H9 (cell line): ENCODE results near the gene SLC16A14. TPM values are rescaled to one million over a fixed set of nuclear protein-coding genes. Genes with fewer than 3 reads are reported as not detected.

Experiments used
- DNase-seq: peaks from one replicate; pipeline ENCODE4 v3.0.0-alpha.2; 2017
- H2AFZ ChIP-seq: one replicate; pipeline ENCODE4 v1.6.1; 2013; ENCODE audit warnings: mild to moderate bottlenecking, low read length, control low read depth, moderate library complexity
- H2AK5ac ChIP-seq: 2 replicates; pipeline ENCODE4 v1.6.1; 2013; ENCODE audit warnings: low read length, control low read depth, mixed read lengths; ENCODE audit not compliant: insufficient read length
- H2BK120ac ChIP-seq: one replicate; pipeline ENCODE4 v1.6.1; 2013; ENCODE audit warnings: low read depth, mild to moderate bottlenecking, low read length, control low read depth, inconsistent platforms; ENCODE audit not compliant: poor library complexity, severe bottlenecking
- H2BK12ac ChIP-seq: 2 replicates; pipeline ENCODE4 v1.6.1; 2013; ENCODE audit warnings: low read length, control low read depth, mixed read lengths, low read depth; ENCODE audit not compliant: insufficient read length
- H2BK15ac ChIP-seq: 2 replicates; pipeline ENCODE4 v1.6.1; 2013; ENCODE audit warnings: low read depth, low read length, control low read depth
- H2BK20ac ChIP-seq: one replicate; pipeline ENCODE4 v1.6.1; 2013; ENCODE audit warnings: low read depth, mild to moderate bottlenecking, low read length, control low read depth, inconsistent platforms; ENCODE audit not compliant: poor library complexity, severe bottlenecking
- H2BK5ac ChIP-seq: 2 replicates; pipeline ENCODE4 v1.6.1; 2013; ENCODE audit warnings: low read length, control low read depth, mixed read lengths; ENCODE audit not compliant: insufficient read length
- H3K14ac ChIP-seq: 2 replicates; pipeline ENCODE4 v1.6.1; 2013; ENCODE audit warnings: low read length, control low read depth; ENCODE audit not compliant: insufficient read depth
- H3K18ac ChIP-seq: 2 replicates; pipeline ENCODE4 v1.6.1; 2013; ENCODE audit warnings: low read depth, mild to moderate bottlenecking, mixed read lengths, low read length, control low read depth; ENCODE audit not compliant: insufficient read length
- H3K23ac ChIP-seq: 2 replicates; pipeline ENCODE4 v1.6.1; 2013; ENCODE audit warnings: low read length, control low read depth, mixed read lengths, low read depth; ENCODE audit not compliant: insufficient read length
- H3K23me2 ChIP-seq: 2 replicates; pipeline ENCODE4 v1.6.1; 2013; ENCODE audit warnings: low read depth, mild to moderate bottlenecking, mixed read lengths, low read length, control low read depth; ENCODE audit not compliant: insufficient read length, poor library complexity, severe bottlenecking
- H3K27ac ChIP-seq: 2 replicates; pipeline ENCODE4 v1.5.1; 2013; ENCODE audit warnings: low read length, control low read depth, mixed read lengths, low read depth; ENCODE audit not compliant: insufficient read length
- H3K27me3 ChIP-seq: 2 replicates; pipeline ENCODE4 v1.6.1; 2013; ENCODE audit warnings: low read length, control low read depth, inconsistent platforms; ENCODE audit not compliant: insufficient read depth
- H3K4ac ChIP-seq: 2 replicates; pipeline ENCODE4 v1.6.1; 2013; ENCODE audit warnings: low read depth, mild to moderate bottlenecking, control low read depth, inconsistent platforms, low read length, moderate library complexity
- H3K4me1 ChIP-seq: 2 replicates; pipeline ENCODE4 v1.6.1; 2013; ENCODE audit warnings: low read length, control low read depth, inconsistent platforms; ENCODE audit not compliant: insufficient read depth
- H3K4me2 ChIP-seq: 2 replicates; pipeline ENCODE4 v1.6.1; 2013; ENCODE audit warnings: low read length, control low read depth, mixed read lengths; ENCODE audit not compliant: insufficient read length, insufficient read depth
- H3K56ac ChIP-seq: 2 replicates; pipeline ENCODE4 v1.6.1; 2013; ENCODE audit warnings: low read depth, mild to moderate bottlenecking, mixed read lengths, low read length, control low read depth; ENCODE audit not compliant: insufficient read length
- H3K79me1 ChIP-seq: 2 replicates; pipeline ENCODE4 v1.6.1; 2013; ENCODE audit warnings: low read depth, mild to moderate bottlenecking, moderate library complexity, low read length, control low read depth, inconsistent platforms; ENCODE audit not compliant: insufficient read depth, poor library complexity, severe bottlenecking
- H3K79me2 ChIP-seq: 2 replicates; pipeline ENCODE4 v1.6.1; 2013; ENCODE audit warnings: low read length, control low read depth, inconsistent platforms; ENCODE audit not compliant: insufficient read depth
- H3K9ac ChIP-seq: 2 replicates; pipeline ENCODE4 v1.6.1; 2013; ENCODE audit warnings: low read length, control low read depth, mixed read lengths; ENCODE audit not compliant: insufficient read length; ENCODE audit errors: extremely low read depth
- H3K9me3 ChIP-seq: one replicate; pipeline ENCODE4 v1.6.1; 2013; ENCODE audit warnings: low read depth, low read length, inconsistent platforms; ENCODE audit not compliant: control insufficient read depth
- H3T11ph ChIP-seq: one replicate; pipeline ENCODE4 v1.6.1; 2013; ENCODE audit warnings: mild to moderate bottlenecking, low read length, control low read depth, inconsistent platforms
- H4K20me1 ChIP-seq: one replicate; pipeline ENCODE4 v1.6.1; 2013; ENCODE audit not compliant: control insufficient read depth, insufficient read length, insufficient read depth
- H4K5ac ChIP-seq: 2 replicates; pipeline ENCODE4 v1.6.1; 2013; ENCODE audit warnings: low read depth, mild to moderate bottlenecking, mixed read lengths, low read length, control low read depth; ENCODE audit not compliant: insufficient read length
- H4K8ac ChIP-seq: replicated peaks from 2 replicates; pipeline ENCODE4 v1.6.1; 2013; ENCODE audit warnings: low read length, control low read depth, mixed read lengths, low read depth; ENCODE audit not compliant: insufficient read length
- H4K91ac ChIP-seq: 2 replicates; pipeline ENCODE4 v1.6.1; 2013; ENCODE audit warnings: low read depth, mild to moderate bottlenecking, moderate library complexity, mixed read lengths, low read length, control low read depth; ENCODE audit not compliant: insufficient read length
- H3K27ac Mint-ChIP-seq, 3 experiments: 2 replicates in 2 of 3; 3 replicates in 1 of 3; pipeline ENCODE4 v1.8.0; 2020 to 2021; ENCODE audit warnings: mixed read lengths in 3 of 3, mild to moderate bottlenecking in 1 of 3, moderate library complexity in 1 of 3
- H3K27me3 Mint-ChIP-seq: 2 replicates; pipeline ENCODE4 v1.8.0; 2021; ENCODE audit warnings: low read depth, mild to moderate bottlenecking, moderate library complexity, mixed read lengths
- H3K36me3 Mint-ChIP-seq, 3 experiments: 2 replicates in 2 of 3; 3 replicates in 1 of 3; pipeline ENCODE4 v1.8.0; 2020 to 2021; ENCODE audit warnings: low read depth in 3 of 3, mixed read lengths in 3 of 3; ENCODE audit not compliant: insufficient read depth in 1 of 3
- H3K4me1 Mint-ChIP-seq, 2 experiments: 2 replicates each; pipeline ENCODE4 v1.8.0; 2020; ENCODE audit warnings: mixed read lengths in 2 of 2
- H3K4me3 Mint-ChIP-seq, 2 experiments: 2 replicates in 1 of 2; 3 replicates in 1 of 2; pipeline ENCODE4 v1.8.0; 2020 to 2021; ENCODE audit warnings: mild to moderate bottlenecking in 2 of 2, mixed read lengths in 2 of 2, moderate library complexity in 1 of 2
- H3K9me3 Mint-ChIP-seq, 2 experiments: 2 replicates in 1 of 2; 3 replicates in 1 of 2; pipeline ENCODE4 v1.8.0; 2020; ENCODE audit warnings: mild to moderate bottlenecking in 2 of 2, mixed read lengths in 2 of 2, moderate library complexity in 1 of 2
- CTCF ChIP-seq: fragments of 200-600 bp; sonication (generic); conservative IDR thresholded peaks from 3 replicates; pipeline ENCODE4 v1.8.0; 2021; ENCODE audit warnings: antibody characterized with exemption, mild to moderate bottlenecking
- WGBS: extraction: QIAGEN DNeasy Blood & Tissue Kit; methylation state at CpG from one replicate; pipeline ENCODE4 v1.1.7; 2013; ENCODE audit warnings: missing lambda C conversion rate, low lambda C conversion rate, mixed read lengths; ENCODE audit not compliant: insufficient read length; ENCODE audit errors: extremely low coverage; 5-methylcytosine and 5-hydroxymethylcytosine counted together
- total RNA-seq: library from RNA; stranded (reverse); gene quantifications from 2 replicates; pipeline ENCODE4 v1.2.1, GENCODE V29; 2021

The SLC16A14 gene
- total RNA-seq, 1 experiment from 2014 or later: 0.61 TPM

GRCh38 chr2:230085201-230085600 lies 16.5 kb upstream of the SLC16A14 start:
- Histone ChIP-seq H3K27me3 (no peaks in the 10 kb centered on the region), H2BK15ac (no peak overlapping the region), H2BK5ac (no peak overlapping the region), H3K14ac (no peak overlapping the region; the same call in 1 of the 2 replicates), H3K4me1 (no peaks in the 10 kb centered on the region), H4K20me1 (no peaks in the 10 kb centered on the region), H3K23ac (no peak overlapping the region), H2BK12ac (no peak overlapping the region), H2AFZ (no peak overlapping the region), H2AK5ac (no peak overlapping the region), H4K5ac (no peak overlapping the region), H3K18ac (no peak overlapping the region), H3K56ac (no peak overlapping the region), H3T11ph (no peak overlapping the region), H3K23me2 (no peaks in the 10 kb centered on the region), H3K9me3 (no peaks in the 10 kb centered on the region), H3K79me1 (no peaks in the 10 kb centered on the region), H3K4ac (no peak overlapping the region), H3K79me2 (no peaks in the 10 kb centered on the region), H4K91ac (no peak overlapping the region), H4K8ac (no peak overlapping the region), H3K9ac (no peak overlapping the region), H2BK120ac (no peak overlapping the region), H2BK20ac (no peak overlapping the region), H3K4me2 (no peak overlapping the region), H3K27ac (no peak overlapping the region)
- H3K4me3 Mint-ChIP-seq: no peak overlapping the region
- TF ChIP-seq CTCF: no peak
- no peak for DNase-seq
- no CpG with 5 or more reads among the region's 7 CpGs for WGBS
- H3K9me3 Mint-ChIP-seq: no peaks in the 10 kb centered on the region
- H3K4me1 Mint-ChIP-seq: peaks cover 4 to 13% of the 10 kb centered on the region in 2 experiments
- H3K36me3 Mint-ChIP-seq: no peaks in the 10 kb centered on the region; a peak in 1 of 7 replicates
- no peak overlapping the region for H3K27ac Mint-ChIP-seq
- H3K27me3 Mint-ChIP-seq: no peaks in the 10 kb centered on the region; the same call in 1 of the 2 replicates
